Left ventricle myocardium inferior (tissue), 1 donor: ENCODE data around the gene CNTNAP2. TPM values are rescaled to one million over a fixed set of nuclear protein-coding genes. Genes with fewer than 3 reads are reported as not detected.

Source experiments
- DNase-seq: peaks from one replicate; pipeline ENCODE4 v3.0.0-alpha.2; 2020
- H3K27ac ChIP-seq: fragments of 200-600 bp; replicated peaks from 2 replicates; pipeline ENCODE4 v1.8.0; 2021
- H3K27me3 ChIP-seq: fragments of 200-600 bp; 2 replicates; pipeline ENCODE4 v1.8.0; 2021; ENCODE audit warnings: low read depth
- H3K36me3 ChIP-seq: fragments of 200-600 bp; 2 replicates; pipeline ENCODE4 v1.8.0; 2021
- H3K4me1 ChIP-seq: fragments of 200-600 bp; 2 replicates; pipeline ENCODE4 v1.8.0; 2021
- H3K4me3 ChIP-seq: fragments of 200-600 bp; 2 replicates; pipeline ENCODE4 v1.8.0; 2021; ENCODE audit warnings: mild to moderate bottlenecking, moderate library complexity
- H3K9me3 ChIP-seq: fragments of 200-600 bp; replicated peaks from 2 replicates; pipeline ENCODE4 v1.8.0; 2021
- intact Hi-C: fragments of 100-400 bp; cut with micrococcal nuclease; formaldehyde crosslinking; loops from one replicate; pipeline ENCODE4 v1.11.0; 2022
- total RNA-seq: library from RNA; stranded (reverse); fragmentation: NEBNext Ultra II Directional; extraction: Animal tissue kit (Norgen Biotek cat#: 25700); gene quantifications from one replicate; pipeline ENCODE4 v1.2.1, GENCODE V29; 2021
- TF ChIP-seq, protein P1 (sequence below): fragments of 200-600 bp; IDR thresholded peaks from 2 replicates; pipeline ENCODE4 v1.8.0; 2021; ENCODE audit warnings: antibody characterized with exemption, mild to moderate bottlenecking, borderline replicate concordance
- donor health status: DM: no; HTN: yes; CAD: no; lungs with severe emphysema.

Gene CNTNAP2
- total RNA-seq, 1 donor from 2014 or later = 0.99 TPM

DNA sequence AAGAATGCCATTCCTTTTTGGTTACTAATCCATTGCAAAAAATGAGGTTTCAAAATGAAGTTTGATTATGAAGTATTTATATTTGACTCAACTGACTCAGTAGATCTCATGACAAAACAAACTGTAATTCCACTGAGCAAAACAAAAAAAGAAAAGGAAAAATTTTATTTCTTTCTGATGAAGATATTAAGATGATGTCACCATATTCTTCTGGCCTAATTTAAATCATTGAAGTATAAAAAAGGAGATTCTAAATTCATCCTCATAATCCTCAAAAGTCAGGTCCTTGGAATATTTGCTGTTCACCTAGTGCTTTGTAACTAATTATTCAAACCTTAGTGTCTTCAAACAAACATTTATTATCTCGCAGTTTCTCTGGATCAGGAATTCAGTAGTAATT, 1183.7 kb downstream of the CNTNAP2 start:
- intact Hi-C loops = no loop called here
- Histone ChIP-seq H3K36me3 (no peaks in the 10 kb centered on the region), H3K9me3 (no peaks in the 10 kb centered on the region), H3K27ac (no peak overlapping the region), H3K4me3 (no peak overlapping the region), H3K4me1 (no peaks in the 10 kb centered on the region), H3K27me3 (no peaks in the 10 kb centered on the region)
- TF ChIP-seq, protein P1, sequence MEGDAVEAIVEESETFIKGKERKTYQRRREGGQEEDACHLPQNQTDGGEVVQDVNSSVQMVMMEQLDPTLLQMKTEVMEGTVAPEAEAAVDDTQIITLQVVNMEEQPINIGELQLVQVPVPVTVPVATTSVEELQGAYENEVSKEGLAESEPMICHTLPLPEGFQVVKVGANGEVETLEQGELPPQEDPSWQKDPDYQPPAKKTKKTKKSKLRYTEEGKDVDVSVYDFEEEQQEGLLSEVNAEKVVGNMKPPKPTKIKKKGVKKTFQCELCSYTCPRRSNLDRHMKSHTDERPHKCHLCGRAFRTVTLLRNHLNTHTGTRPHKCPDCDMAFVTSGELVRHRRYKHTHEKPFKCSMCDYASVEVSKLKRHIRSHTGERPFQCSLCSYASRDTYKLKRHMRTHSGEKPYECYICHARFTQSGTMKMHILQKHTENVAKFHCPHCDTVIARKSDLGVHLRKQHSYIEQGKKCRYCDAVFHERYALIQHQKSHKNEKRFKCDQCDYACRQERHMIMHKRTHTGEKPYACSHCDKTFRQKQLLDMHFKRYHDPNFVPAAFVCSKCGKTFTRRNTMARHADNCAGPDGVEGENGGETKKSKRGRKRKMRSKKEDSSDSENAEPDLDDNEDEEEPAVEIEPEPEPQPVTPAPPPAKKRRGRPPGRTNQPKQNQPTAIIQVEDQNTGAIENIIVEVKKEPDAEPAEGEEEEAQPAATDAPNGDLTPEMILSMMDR = no peak
- no peak for DNase-seq

DNA sequence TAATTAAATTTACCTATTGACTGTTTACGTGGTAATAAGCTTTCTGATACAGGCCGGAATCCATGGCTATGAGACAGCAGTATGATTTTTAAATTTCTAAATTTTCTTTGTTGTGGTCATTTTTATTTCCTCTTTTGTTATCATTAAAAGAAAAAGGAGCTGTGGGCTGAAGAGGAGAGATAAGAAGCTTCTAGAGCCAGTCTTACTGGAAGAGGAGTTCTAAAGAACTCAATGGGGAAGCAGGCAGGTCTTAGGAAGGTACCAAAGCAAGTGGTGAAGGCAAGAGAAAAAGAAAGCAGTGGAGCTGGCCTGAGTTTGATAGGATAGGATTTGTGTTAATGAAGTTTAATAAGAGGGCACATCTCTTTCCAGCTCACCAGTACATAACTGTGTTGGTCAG, 1187.8 kb downstream of the CNTNAP2 start:
- TF ChIP-seq, protein P1 = no peak
- no peaks in the 10 kb centered on the region for H3K4me1 ChIP-seq
- H3K36me3 ChIP-seq = no peaks in the 10 kb centered on the region
- H3K9me3 ChIP-seq = no peaks in the 10 kb centered on the region
- no peaks in the 10 kb centered on the region for H3K27me3 ChIP-seq
- no peak overlapping the region for H3K27ac ChIP-seq
- DNase-seq = no peak
- intact Hi-C loops = no loop called here
- no peak overlapping the region for H3K4me3 ChIP-seq

DNA sequence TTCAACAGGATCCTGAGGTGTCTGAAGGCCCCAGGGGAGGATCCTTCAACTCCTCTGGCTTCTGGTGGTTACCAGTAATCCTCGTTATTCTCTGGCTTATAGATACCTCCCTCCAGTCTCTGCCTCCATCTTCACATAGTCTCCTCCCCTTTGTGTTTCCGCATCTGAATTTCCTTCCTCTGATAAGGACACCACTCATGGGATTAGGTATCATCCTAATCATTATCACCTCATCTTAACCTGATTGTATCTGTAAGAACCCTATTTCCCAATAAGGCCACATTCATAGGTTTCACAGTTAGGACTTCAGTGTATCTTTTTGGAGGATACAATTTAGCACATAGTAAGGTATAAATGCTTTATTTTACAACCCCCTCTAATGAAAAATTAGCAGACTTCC, 1189.2 kb downstream of the CNTNAP2 start:
- Histone ChIP-seq H3K4me1 (no peaks in the 10 kb centered on the region), H3K27ac (no peak overlapping the region), H3K27me3 (no peaks in the 10 kb centered on the region), H3K4me3 (no peak overlapping the region), H3K9me3 (no peaks in the 10 kb centered on the region), H3K36me3 (no peaks in the 10 kb centered on the region)
- intact Hi-C loops = no loop called here
- DNase-seq = no peak
- TF ChIP-seq, protein P1 = no peak

DNA sequence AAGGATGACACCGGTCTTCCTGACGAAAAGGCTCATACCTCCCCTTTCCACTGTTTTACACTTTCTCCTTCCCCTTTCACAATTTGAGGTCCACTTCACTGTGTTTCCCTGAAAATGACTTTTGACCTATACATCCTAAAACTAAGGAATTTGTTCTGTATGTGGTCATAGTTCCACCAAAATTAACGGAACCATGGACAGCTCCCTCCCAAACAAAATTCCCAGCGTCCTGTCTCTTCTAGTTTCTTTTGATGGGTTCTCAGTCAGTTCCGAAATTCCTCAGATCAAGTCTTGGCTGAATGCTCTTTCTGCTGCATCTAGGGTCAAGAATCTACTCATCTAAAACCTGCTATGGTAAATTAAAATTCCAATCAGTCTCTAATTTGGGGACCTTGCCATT, 1191.9 kb downstream of the CNTNAP2 start:
- no peak for DNase-seq
- Histone ChIP-seq H3K27ac (no peak overlapping the region), H3K4me1 (no peaks in the 10 kb centered on the region), H3K4me3 (no peak overlapping the region), H3K36me3 (no peaks in the 10 kb centered on the region), H3K27me3 (no peaks in the 10 kb centered on the region), H3K9me3 (no peaks in the 10 kb centered on the region)
- intact Hi-C loops = no loop called here
- TF ChIP-seq, protein P1 = no peak

DNA sequence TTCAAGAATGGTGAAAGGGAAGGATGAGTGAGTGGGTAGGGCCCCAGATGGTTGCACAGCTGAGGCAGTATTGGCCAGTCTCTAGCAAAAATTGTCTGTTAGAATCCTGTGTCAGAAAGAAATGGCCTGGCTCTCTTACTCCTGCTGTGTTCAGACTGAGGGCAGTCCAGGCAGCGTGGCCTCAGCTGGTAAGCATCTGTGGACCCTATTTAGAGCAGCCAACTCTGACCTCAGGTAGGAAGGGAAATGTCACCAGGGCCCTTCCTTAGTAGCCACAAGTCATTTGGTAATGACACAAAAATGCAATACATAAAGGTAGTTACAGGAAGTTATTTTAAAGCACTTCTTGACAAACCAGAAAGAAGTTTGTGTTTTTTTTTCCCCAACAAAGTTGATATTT, 1194.7 kb downstream of the CNTNAP2 start:
- Histone ChIP-seq H3K36me3 (no peaks in the 10 kb centered on the region), H3K27me3 (no peaks in the 10 kb centered on the region), H3K4me1 (no peaks in the 10 kb centered on the region), H3K27ac (no peak overlapping the region), H3K4me3 (no peak overlapping the region), H3K9me3 (peaks cover 10% of the 10 kb centered on the region)
- TF ChIP-seq, protein P1 = no peak
- intact Hi-C loops = no loop called here
- DNase-seq = no peak

DNA sequence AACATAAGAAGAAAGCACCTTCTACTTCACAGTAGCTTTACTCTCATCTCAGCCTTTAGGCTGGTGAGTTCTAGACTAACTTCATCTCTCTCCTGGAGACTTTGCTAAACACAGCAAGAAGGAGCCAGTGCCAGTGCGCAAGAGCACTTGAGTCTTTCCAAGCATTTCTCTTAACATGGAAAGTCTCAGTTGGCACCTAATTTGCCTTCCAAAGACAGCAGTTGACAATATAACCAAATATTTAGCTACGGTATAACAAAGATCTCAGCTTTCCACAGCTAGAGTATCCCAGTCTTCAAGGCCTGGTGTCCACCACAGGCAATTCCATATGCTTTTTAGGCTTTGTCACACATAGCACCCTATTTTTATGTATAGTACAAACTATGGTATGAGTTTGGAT, 1204.9 kb downstream of the CNTNAP2 start:
- Histone ChIP-seq H3K27ac (no peak overlapping the region), H3K27me3 (no peaks in the 10 kb centered on the region), H3K4me1 (no peaks in the 10 kb centered on the region), H3K9me3 (peaks cover 40% of the 10 kb centered on the region), H3K36me3 (no peaks in the 10 kb centered on the region), H3K4me3 (no peak overlapping the region)
- TF ChIP-seq, protein P1 = no peak
- intact Hi-C loops = no loop called here
- DNase-seq = no peak
